ENCODE results near the gene U2AF2. TPM values are rescaled to one million over a fixed set of nuclear protein-coding genes. Genes with fewer than 3 reads are reported as not detected.

Gene U2AF2
- total RNA-seq, 2 experiments from 2014 or later: 211 to 264 TPM

- H3K36me3 ChIP-seq (ENCODE audit: insufficient read depth, low read length): peaks cover 87% of the 10 kb centered on the region
- no peaks in the 10 kb centered on the region for H3K9me3 ChIP-seq (ENCODE audit: low read length)
- no TSS peak for BruUV-seq (replicated peaks)
- DNase-seq (ENCODE audit: low spot score): no peak
- no peak overlapping the region for H2AFZ ChIP-seq (ENCODE audit: low read length)
- peaks cover 42% of the 10 kb centered on the region for H3K4me1 ChIP-seq (ENCODE audit: insufficient read depth, low read length, poor library complexity, severe bottlenecking)
- no peak overlapping the region for H3K4me3 ChIP-seq (ENCODE audit: low read depth, low read length, poor library complexity, severe bottlenecking)
- ChIA-PET POLR2A (interaction anchor here (0.6 kb wide), 1 partner anchor 50 kb away, joined by 3 read pairs; no protein-coding TSS in a partner anchor), CTCF (ENCODE audit: unreplicated experiment) (no interaction called here)
- intact Hi-C loops (cut with micrococcal nuclease; ENCODE audit: unreplicated experiment): no loop called here
- peaks cover 84% of the 10 kb centered on the region for H3K79me2 ChIP-seq (ENCODE audit: insufficient read depth, low read depth, low read length)
- H3K4me2 ChIP-seq (ENCODE audit: low read length): no peak overlapping the region
- peak overlapping the region; percentile 97 for H3K27ac ChIP-seq (ENCODE audit: low read depth, low read length, poor library complexity, severe bottlenecking)
- H4K20me1 ChIP-seq (ENCODE audit: insufficient read depth, low read length): no peaks in the 10 kb centered on the region; the same call in 1 of the 2 replicates
- TF ChIP-seq EZH2phosphoT487 (IDR thresholded peaks at IDR 0.05; ENCODE audit: borderline replicate concordance, low read depth, low read length) (no peak), CTCF (conservative IDR thresholded peaks at IDR 0.05; ENCODE audit: low read length) (no peak)
- H3K9me2 ChIP-seq (ENCODE audit: insufficient read depth, low read length): no peaks in the 10 kb centered on the region
Measured at GRCh38 chr19:55680339-55681130, 25.7 kb downstream of the U2AF2 start.

GRCh38 chr19:55681131-55682092 lies 26.6 kb downstream of the U2AF2 start:
- intact Hi-C loops (cut with micrococcal nuclease; ENCODE audit: unreplicated experiment): no loop called here
- peaks cover 42% of the 10 kb centered on the region for H3K4me1 ChIP-seq (ENCODE audit: insufficient read depth, low read length, poor library complexity, severe bottlenecking)
- CTCF ChIA-PET (ENCODE audit: unreplicated experiment): no interaction called here
- no TSS peak for BruUV-seq (replicated peaks)
- no peak overlapping the region for H3K4me2 ChIP-seq (ENCODE audit: low read length)
- H3K79me2 ChIP-seq (ENCODE audit: insufficient read depth, low read depth, low read length): peaks cover 75% of the 10 kb centered on the region
- H3K27ac ChIP-seq (ENCODE audit: low read depth, low read length, poor library complexity, severe bottlenecking): no peak overlapping the region
- H3K9me3 ChIP-seq (ENCODE audit: low read length): no peaks in the 10 kb centered on the region
- H3K4me3 ChIP-seq (ENCODE audit: low read depth, low read length, poor library complexity, severe bottlenecking): no peak overlapping the region
- H3K9me2 ChIP-seq (ENCODE audit: insufficient read depth, low read length): no peaks in the 10 kb centered on the region
- H4K20me1 ChIP-seq (ENCODE audit: insufficient read depth, low read length): no peaks in the 10 kb centered on the region
- H3K36me3 ChIP-seq (ENCODE audit: insufficient read depth, low read length): peaks cover 87% of the 10 kb centered on the region
- no peak for DNase-seq (ENCODE audit: low spot score)
- POLR2A ChIA-PET: interaction anchor here (0.6 kb wide), 1 partner anchor 51 kb away, joined by 3 read pairs; no protein-coding TSS in a partner anchor
- TF ChIP-seq CTCF (conservative IDR thresholded peaks at IDR 0.05; ENCODE audit: low read length) (no peak), EZH2phosphoT487 (IDR thresholded peaks at IDR 0.05; ENCODE audit: borderline replicate concordance, low read depth, low read length) (no peak)
- H2AFZ ChIP-seq (ENCODE audit: low read length): no peak overlapping the region

Data from OCI-LY7 (cell line).